Measurements from ENCODE around the gene SNX18.

DNA sequence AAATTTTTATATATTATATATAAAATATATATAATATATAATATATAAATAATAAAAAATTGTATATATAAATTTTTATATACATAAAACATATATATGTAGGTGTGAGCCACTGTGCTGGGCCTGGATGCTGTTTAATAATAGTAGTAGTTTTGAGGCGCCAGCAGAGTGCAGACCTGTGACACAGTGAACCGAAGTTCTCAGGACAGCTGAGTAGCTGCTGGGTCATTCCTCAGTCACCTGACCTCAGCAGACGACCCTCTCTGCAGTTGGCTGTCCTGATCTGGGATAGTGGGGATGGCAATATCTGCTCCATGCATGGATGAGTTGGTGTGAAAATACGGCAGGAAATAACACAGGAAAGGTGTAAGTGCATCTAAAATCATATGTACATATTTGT is 3.3 kb upstream of the SNX18 start:
- no peak for TF ChIP-seq POLR2A (IDR thresholded peaks at IDR 0.05)
- TF ChIP-seq, protein P1, sequence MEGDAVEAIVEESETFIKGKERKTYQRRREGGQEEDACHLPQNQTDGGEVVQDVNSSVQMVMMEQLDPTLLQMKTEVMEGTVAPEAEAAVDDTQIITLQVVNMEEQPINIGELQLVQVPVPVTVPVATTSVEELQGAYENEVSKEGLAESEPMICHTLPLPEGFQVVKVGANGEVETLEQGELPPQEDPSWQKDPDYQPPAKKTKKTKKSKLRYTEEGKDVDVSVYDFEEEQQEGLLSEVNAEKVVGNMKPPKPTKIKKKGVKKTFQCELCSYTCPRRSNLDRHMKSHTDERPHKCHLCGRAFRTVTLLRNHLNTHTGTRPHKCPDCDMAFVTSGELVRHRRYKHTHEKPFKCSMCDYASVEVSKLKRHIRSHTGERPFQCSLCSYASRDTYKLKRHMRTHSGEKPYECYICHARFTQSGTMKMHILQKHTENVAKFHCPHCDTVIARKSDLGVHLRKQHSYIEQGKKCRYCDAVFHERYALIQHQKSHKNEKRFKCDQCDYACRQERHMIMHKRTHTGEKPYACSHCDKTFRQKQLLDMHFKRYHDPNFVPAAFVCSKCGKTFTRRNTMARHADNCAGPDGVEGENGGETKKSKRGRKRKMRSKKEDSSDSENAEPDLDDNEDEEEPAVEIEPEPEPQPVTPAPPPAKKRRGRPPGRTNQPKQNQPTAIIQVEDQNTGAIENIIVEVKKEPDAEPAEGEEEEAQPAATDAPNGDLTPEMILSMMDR (IDR thresholded peaks at IDR 0.05): no peak

Measured in esophagus squamous epithelium (tissue), 4 donors.